ENCODE data around the gene TRMT44.
"Not testable (repeated sequence)": the region's sequence is repeated elsewhere in the genome, so short reads cannot be mapped to it uniquely, and the experiment has no call there.

Gene TRMT44

GRCh38 chr4:8475751-8476575, 35.4 kb downstream of the TRMT44 start:
- DNase-seq (ENCODE audit: low spot score): no peak
- TF ChIP-seq CTCF (IDR thresholded peaks at IDR 0.05; ENCODE audit: borderline replicate concordance, control extremely low read depth, extremely low read depth, insufficient read depth, missing control alignments): no peak
- in situ Hi-C loops (cut with MboI; ENCODE audit: low sequenced_read_pairs, unreplicated experiment): no loop called here

GRCh38 chr4:8477095-8477635, 36.6 kb downstream of the TRMT44 start:
- no peak for TF ChIP-seq CTCF (IDR thresholded peaks at IDR 0.05; ENCODE audit: borderline replicate concordance, control extremely low read depth, extremely low read depth, insufficient read depth, missing control alignments)
- in situ Hi-C loops (cut with MboI; ENCODE audit: low sequenced_read_pairs, unreplicated experiment): no loop called here
- no peak for DNase-seq (ENCODE audit: low spot score)

GRCh38 chr4:8477676-8478075, 37.1 kb downstream of the TRMT44 start:
- in situ Hi-C loops (cut with MboI; ENCODE audit: low sequenced_read_pairs, unreplicated experiment): no loop called here
- DNase-seq (ENCODE audit: low spot score): no peak
- no peak for TF ChIP-seq CTCF (IDR thresholded peaks at IDR 0.05; ENCODE audit: borderline replicate concordance, control extremely low read depth, extremely low read depth, insufficient read depth, missing control alignments)

- DNase-seq (ENCODE audit: low spot score): no peak
- no peak for TF ChIP-seq CTCF (IDR thresholded peaks at IDR 0.05; ENCODE audit: borderline replicate concordance, control extremely low read depth, extremely low read depth, insufficient read depth, missing control alignments)
- in situ Hi-C loops (cut with MboI; ENCODE audit: low sequenced_read_pairs, unreplicated experiment): no loop called here
Observed at GRCh38 chr4:8478371-8478770, 37.8 kb downstream of the TRMT44 start.

- no peak for DNase-seq (ENCODE audit: low spot score)
- in situ Hi-C loops (cut with MboI; ENCODE audit: low sequenced_read_pairs, unreplicated experiment): no loop called here
- no peak for TF ChIP-seq CTCF (IDR thresholded peaks at IDR 0.05; ENCODE audit: borderline replicate concordance, control extremely low read depth, extremely low read depth, insufficient read depth, missing control alignments)
Observed at GRCh38 chr4:8478801-8479744, 38.5 kb downstream of the TRMT44 start.

- no peak for DNase-seq (ENCODE audit: low spot score)
- in situ Hi-C loops (cut with MboI; ENCODE audit: low sequenced_read_pairs, unreplicated experiment): no loop called here
- TF ChIP-seq CTCF (IDR thresholded peaks at IDR 0.05; ENCODE audit: borderline replicate concordance, control extremely low read depth, extremely low read depth, insufficient read depth, missing control alignments): no peak
Observed at GRCh38 chr4:8480221-8480620, 39.6 kb downstream of the TRMT44 start.

GRCh38 chr4:8486643-8487042, 46.1 kb downstream of the TRMT44 start:
- DNase-seq (ENCODE audit: low spot score); in situ Hi-C loops (cut with MboI; ENCODE audit: low sequenced_read_pairs, unreplicated experiment): not testable (repeated sequence)
